AG04449 (cell line): ENCODE data around the gene SH3GL1.
A peak's percentile ranks its signal among the peaks of the same experiment; 100 is the strongest.

Source experiments
- CTCF ChIA-PET: fragments of 350-600 bp; formaldehyde crosslinking; extraction: SDS; loops from one replicate; lab custom pipeline; 2021; ENCODE audit warnings: antibody characterized with exemption; lab: Yijun Ruan, JAX
- POLR2A ChIA-PET: fragments of 400-600, 350-600 bp; formaldehyde crosslinking; extraction: SDS; loops from one replicate; lab custom pipeline; 2020; ENCODE audit warnings: antibody characterized with exemption, inconsistent platforms; lab: Yijun Ruan, JAX
- DNase-seq: peaks from one replicate; pipeline ENCODE4 v3.0.0-alpha.2; 2010; ENCODE audit warnings: low read depth, low spot score
- H3K4me3 ChIP-seq: 2 replicates; pipeline ENCODE4 v1.5.1; 2011; ENCODE audit warnings: low read depth, mild to moderate bottlenecking, control low read depth, low read length
- TF ChIP-seq, protein P1 (sequence below): IDR thresholded peaks from one replicate; pipeline ENCODE4 v1.5.1; 2011; ENCODE audit warnings: mild to moderate bottlenecking, moderate library complexity, low read length, control low read depth, inconsistent platforms; ENCODE audit not compliant: insufficient read depth; ENCODE audit errors: missing control alignments

The SH3GL1 gene

DNA sequence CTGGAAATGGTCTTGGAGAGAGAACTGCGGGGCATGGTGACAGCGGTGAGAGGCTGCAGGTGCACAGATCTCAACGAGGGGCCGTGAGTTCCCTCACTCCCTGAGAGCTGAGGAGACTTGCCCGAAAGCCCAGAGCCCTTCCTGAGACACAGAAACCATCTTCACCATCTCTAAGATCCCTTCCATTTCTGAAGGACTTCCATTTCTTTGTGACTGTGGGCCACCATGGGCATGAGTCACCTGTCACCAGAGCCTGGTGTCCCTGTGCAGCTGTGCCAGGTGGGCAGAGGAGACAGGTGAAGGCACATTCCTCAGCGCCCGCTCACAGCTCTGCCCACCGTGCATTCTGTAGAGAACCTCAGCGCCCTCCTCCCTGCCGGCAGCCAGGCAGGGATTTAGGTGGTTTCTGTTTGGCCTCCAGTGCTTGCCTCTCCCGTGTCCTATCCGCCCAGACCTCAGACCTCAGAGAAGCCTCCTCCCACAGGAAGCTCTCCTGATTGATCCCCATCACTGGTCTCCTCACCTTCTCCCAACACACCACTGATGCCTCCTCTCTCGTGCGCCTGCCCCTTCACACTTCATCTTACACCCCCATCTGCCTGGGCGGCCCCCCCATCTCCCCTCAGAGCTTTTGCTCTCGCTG lies 24.2 kb downstream of the SH3GL1 start:
- DNase-seq: no peak
- POLR2A ChIA-PET: interaction anchor here (0.6 to 1.2 kb wide), 3 partner anchors 25 to 34 kb away, joined by 4 read pairs; partner anchors contain the start of gene CHAF1A
- CTCF ChIA-PET: interaction anchor here (0.7 to 7.5 kb wide), 15 partner anchors 9 to 260 kb away, joined by 3 to 82 read pairs (median 6); partner anchors contain the start of genes CHAF1A, MPND and SH3GL1
- TF ChIP-seq, protein P1, sequence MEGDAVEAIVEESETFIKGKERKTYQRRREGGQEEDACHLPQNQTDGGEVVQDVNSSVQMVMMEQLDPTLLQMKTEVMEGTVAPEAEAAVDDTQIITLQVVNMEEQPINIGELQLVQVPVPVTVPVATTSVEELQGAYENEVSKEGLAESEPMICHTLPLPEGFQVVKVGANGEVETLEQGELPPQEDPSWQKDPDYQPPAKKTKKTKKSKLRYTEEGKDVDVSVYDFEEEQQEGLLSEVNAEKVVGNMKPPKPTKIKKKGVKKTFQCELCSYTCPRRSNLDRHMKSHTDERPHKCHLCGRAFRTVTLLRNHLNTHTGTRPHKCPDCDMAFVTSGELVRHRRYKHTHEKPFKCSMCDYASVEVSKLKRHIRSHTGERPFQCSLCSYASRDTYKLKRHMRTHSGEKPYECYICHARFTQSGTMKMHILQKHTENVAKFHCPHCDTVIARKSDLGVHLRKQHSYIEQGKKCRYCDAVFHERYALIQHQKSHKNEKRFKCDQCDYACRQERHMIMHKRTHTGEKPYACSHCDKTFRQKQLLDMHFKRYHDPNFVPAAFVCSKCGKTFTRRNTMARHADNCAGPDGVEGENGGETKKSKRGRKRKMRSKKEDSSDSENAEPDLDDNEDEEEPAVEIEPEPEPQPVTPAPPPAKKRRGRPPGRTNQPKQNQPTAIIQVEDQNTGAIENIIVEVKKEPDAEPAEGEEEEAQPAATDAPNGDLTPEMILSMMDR: no peak
- no peak overlapping the region for H3K4me3 ChIP-seq

DNA sequence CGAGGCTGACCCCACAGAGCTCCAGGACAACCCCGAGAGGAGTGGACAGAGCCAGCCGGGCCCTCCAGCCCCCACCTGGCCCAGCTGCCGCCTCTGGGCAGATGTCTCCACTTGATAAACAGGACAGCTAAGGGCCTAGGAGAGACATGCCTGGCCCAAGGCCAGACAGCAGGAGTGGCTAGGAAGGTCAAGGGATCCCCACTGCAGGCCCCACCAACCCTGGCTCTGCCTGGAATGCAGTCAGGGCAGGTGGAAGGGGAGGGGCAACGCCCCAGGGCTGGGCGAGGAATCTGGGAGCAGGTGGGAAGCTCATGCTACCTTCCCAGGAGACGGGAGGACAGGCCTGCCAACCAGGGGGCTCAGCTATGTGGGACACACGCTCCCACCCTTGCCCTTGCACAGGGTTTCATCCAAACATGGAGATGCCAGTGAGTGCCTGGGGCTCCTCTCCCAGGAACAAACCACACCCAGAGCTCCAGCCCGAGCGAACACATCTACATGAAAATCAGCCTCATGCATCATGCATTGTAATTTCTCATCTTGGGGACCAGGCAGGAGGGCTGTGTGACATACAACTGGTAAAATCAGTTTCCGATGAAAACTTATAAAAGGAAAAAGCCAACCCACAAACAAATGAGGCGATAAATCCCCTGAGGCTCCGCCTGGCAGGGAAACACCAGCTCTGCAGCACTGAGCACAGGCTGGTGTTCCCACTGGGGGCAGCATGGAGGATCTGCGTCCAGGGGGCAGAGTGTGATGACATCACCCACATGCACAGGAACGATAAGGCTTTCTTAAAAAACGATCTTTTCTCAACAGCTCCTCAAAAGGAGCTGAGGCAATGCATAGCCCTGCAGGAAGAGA lies 25.0 kb downstream of the SH3GL1 start:
- ChIA-PET POLR2A (interaction anchor here (0.6 to 1.2 kb wide), 5 partner anchors 11 to 80 kb away, joined by 3 to 4 read pairs (median 3); partner anchors contain the start of gene CHAF1A), CTCF (interaction anchor here (0.6 to 7.5 kb wide), 16 partner anchors 8 to 261 kb away, joined by 3 to 82 read pairs (median 6); partner anchors contain the start of genes CHAF1A, MPND and SH3GL1)
- DNase-seq: no peak
- TF ChIP-seq, protein P1: peak; percentile 73
- H3K4me3 ChIP-seq: no peak overlapping the region

DNA sequence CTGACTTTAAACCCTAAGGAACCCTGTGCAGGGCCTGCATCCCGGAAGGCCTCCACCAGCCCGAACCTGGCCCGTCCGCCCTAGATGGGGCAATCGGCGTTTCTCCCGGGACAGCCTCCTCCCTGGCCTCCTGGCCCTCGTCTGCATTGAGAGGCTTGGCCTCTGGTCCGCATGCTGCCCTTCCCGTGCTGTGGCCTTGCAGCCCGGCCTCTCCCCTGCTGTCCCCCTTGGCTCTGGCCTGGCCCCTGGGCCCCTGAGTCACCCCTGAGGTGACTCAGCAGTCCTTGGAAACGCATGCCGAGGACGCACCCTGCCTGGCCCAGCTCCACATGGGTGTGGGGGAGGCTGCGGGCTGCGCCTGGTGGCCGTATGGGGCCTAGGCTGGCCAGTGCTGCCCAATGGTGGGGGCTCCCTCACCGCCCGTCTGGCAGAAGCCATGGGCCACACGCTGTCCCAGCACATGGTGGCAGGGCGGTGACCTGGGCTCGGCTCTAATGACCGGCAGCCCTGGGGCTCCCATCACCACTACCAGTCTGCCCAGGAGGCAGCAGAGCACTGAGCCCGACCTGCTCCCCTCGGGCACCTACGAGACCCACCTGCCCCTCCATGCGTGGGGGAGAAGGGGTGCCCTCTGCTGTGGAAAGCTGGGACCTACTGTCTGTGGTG lies 25.7 kb downstream of the SH3GL1 start:
- CTCF ChIA-PET: interaction anchor here (0.7 to 7.5 kb wide), 13 partner anchors 9 to 32 kb away, joined by 3 to 82 read pairs (median 4); partner anchors contain the start of genes CHAF1A and SH3GL1
- TF ChIP-seq, protein P1: peak; percentile 21
- H3K4me3 ChIP-seq: peak overlapping the region; percentile 8
- POLR2A ChIA-PET: interaction anchor here (0.9 to 1.2 kb wide), 2 partner anchors 11 to 81 kb away, joined by 3 read pairs; no protein-coding TSS in a partner anchor
- DNase-seq: no peak

DNA sequence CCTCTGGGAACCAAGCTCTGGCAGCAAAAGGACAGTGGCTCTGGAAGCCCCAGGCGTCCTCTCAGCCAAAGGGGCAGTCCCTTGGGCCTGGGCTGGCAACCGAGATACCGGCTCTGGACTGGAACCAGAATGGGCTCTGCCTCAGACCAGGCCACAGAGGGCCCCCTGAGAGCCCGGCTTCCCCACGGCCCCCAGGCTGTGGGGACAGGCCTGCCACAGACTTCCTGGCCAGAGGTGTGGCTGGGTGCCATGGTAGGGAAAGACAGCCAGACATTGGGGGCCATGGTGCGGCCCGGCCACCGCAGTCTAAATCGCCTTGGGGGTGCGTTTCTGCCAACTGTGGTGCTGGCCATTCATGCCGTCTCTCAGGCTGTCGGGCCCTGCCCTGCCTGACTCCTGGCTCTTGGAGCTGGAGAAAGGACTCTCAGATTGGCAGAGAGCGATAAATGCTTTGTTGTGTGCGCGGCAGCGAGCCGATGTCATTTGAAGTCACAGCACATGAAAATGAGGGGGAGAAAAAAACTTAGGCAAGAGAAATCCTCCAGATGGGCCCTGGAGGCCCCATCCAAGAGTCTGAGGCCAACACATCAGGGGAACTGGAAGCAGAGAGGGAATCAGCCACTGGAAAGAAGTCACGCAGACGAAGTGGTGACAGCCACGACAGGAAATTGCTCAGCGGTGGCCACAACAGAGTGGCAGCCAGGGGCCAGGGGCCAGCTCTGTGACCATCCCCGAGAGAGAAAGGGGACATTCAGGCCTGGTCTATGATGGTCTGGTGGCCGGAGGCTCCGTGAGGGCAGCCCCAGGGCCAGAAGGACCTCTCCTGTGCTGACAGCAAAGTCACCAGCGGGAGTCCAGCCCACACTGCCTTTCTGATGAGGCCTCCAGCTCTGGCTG lies 26.5 kb downstream of the SH3GL1 start:
- H3K4me3 ChIP-seq: no peak overlapping the region
- TF ChIP-seq, protein P1: no peak
- CTCF ChIA-PET: interaction anchor here (0.7 to 7.5 kb wide), 7 partner anchors 11 to 31 kb away, joined by 3 to 82 read pairs (median 4); partner anchors contain the start of genes CHAF1A and SH3GL1
- POLR2A ChIA-PET: no interaction called here
- DNase-seq: no peak

DNA sequence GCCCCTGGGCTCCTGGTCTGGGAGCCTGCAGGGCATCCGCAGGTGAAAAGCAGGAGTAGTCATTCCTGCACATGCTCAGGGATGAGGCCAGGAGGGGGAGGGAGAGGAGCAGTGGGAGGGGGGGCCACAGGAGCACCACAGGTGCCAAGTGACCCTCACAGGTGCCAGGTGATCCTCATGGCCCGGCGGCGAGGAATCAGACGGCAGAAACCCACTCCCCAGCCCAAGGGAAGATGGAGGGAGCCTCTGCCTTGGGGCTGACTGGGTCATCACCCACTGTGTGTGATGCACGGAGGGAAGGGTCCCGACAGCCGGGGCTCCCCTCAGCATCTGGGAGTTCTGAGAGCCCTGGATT lies 27.4 kb downstream of the SH3GL1 start:
- TF ChIP-seq, protein P1: no peak
- POLR2A ChIA-PET: interaction anchor here (0.6 kb wide), 1 partner anchor 21 kb away, joined by 3 read pairs; no protein-coding TSS in a partner anchor
- CTCF ChIA-PET: interaction anchor here (0.9 to 6.9 kb wide), 5 partner anchors 10 to 29 kb away, joined by 3 to 82 read pairs (median 3); partner anchors contain the start of genes CHAF1A and SH3GL1
- DNase-seq: no peak
- H3K4me3 ChIP-seq: no peak overlapping the region
